Left hindlimb (tissue), 1 donor: Measurements from ENCODE around the gene SPTBN2.

ENCODE experiments used
- DNase-seq: peaks from one replicate; pipeline ENCODE4 v3.0.0-alpha.2; 2018

The SPTBN2 gene

GRCh38 chr11:66637557-66638176 lies 91.3 kb downstream of the SPTBN2 start:
- DNase-seq, result no peak

- DNase-seq, result no peak
Measured at GRCh38 chr11:66636411-66636810, 92.6 kb downstream of the SPTBN2 start.
